Measurements from ENCODE around the gene PBX3.
"Not testable (repeated sequence)": the region's sequence is repeated elsewhere in the genome, so short reads cannot be mapped to it uniquely, and the experiment has no call there.

Gene PBX3

DNA sequence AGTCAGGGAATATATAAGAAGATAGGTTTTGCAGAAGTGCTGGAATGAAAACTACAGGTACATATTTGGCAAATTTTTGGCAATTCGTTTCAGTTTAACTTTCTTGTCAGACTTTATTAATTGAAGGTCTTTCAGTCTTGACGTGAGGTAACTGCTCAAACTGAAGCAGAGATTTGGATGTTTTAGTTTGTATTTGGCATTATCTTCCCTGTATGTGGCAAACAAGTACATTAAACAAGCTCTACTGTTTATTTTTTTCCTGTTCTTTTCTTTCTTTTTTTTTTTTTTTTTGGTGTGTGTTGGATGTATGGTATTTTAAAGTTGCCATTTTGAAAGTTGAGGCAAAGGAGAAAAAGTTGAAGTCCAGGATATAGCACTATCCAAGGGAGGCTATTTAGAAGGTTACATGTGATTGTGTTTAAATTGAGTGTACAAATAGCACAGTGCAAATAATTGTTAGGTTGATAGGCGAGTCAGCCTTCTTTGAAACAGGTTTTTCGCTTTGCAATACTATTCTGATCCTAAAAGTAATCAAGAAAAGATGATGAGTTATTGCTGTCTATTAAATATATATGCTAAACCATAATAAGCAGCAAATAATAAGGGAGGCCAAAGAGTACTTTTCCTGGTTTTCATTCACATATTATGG lies 2.2 kb downstream of the PBX3 start:
- no peak for DNase-seq (ENCODE audit: low read depth in 2 of 2)

DNA sequence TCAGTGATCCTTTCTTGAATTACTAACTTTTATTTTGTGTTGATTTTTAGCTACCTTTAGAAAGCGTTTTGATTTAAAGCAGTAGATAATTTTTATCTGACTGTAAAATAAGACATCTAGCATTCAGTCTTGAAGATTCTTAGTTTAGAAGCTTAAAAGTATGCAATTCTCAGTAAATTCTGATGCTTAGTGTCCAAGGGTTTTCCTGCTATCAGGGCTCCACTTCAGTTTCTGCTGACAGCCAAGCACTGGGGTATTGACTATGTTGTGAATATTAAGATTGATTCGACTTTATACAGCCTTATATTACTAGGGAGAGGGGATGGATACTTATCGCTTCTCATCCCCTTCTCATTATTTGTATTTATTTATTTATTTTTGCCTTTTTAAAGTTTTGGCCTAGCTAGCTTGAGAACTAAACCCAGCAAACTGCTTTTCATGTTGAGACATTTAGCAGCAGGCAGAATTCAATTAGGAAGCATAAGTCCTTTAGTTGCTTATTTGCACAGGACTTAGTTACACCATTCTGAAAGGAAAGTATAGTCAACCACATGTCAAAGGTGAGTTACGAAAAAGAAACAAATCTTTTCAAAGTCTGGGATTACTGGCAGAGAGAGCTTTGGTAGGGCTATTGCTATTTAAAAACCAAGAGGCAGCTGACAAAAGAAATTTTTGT lies 2.9 kb downstream of the PBX3 start:
- DNase-seq (ENCODE audit: low read depth in 2 of 2), result no peak

- DNase-seq (ENCODE audit: low read depth in 2 of 2), result no peak
Measured at GRCh38 chr9:125750627-125751011, 3.4 kb downstream of the PBX3 start.

DNA sequence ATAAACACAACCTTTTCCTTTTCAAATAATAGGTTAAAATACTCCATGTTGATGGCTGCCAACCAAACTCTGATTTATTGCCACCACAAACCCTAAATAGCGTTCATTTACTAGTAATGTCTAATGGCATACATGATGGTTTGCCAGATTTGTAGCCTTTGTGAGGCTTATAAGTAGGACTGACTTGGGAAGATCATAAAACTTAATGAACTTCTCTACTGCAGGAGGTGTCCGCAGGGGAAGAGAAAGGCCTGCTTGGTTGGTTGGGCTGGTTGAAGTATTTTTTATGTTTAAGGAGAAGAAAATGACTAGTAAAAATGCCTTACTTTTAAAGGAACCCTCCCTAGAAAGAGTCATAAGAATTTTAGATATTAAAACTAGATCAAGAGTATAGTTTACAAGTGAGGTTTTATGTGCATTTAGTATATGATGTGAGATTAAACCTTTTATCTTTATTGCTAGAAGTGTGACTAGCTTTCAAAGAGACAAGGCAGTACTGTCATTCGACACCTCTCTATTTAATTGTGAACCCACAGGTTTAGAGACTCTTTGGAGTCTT lies 5.0 kb downstream of the PBX3 start:
- no peak for DNase-seq (ENCODE audit: low read depth in 2 of 2)

- no peak for DNase-seq (ENCODE audit: low read depth in 2 of 2)
Measured at GRCh38 chr9:125754096-125754495, 6.9 kb downstream of the PBX3 start.

DNA sequence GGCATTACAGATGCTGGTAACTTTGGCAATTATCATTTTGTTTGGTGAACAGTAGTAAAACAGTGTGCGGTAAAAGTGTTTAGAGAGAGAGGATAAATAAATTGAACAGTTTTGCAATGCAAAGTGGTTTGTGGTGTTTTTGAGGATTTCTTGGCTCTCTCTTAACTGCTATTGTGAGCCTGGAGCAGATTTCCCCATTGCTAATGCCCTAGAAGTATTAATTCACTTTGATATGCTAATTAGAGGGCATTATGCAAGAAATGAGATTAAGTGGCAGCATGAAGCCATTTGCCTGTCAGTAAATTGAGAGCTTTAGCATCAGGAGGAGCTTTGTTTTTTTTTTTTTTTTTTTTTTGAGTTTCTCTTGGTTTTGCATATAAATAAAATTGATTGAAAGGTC lies 8.2 kb downstream of the PBX3 start:
- DNase-seq (ENCODE audit: low read depth in 2 of 2), result no peak

- no peak for DNase-seq (ENCODE audit: low read depth in 2 of 2)
Measured at GRCh38 chr9:125756518-125756917, 9.3 kb downstream of the PBX3 start.

DNA sequence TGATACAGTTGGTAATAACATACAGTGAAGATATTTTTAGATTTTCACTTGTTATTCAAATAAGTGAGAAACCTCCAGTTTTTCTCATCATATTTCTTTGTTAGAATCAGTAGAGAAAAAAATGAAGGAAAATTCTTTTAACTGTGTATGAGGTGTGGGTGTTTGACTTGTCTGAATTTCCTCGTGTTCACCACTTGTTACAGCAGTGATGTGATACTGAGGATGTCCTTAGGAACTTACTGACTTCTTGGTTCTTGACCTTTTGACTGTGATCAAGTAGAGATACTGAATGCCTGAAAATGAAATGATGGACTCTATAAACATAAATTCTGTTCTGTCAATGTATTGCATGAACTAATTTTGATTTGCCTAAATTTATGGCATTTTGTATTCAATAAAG lies 10.7 kb downstream of the PBX3 start:
- DNase-seq (ENCODE audit: low read depth in 2 of 2), result no peak

GRCh38 chr9:125758986-125759763 lies 12.0 kb downstream of the PBX3 start:
- no peak for DNase-seq (ENCODE audit: low read depth in 2 of 2)

DNA sequence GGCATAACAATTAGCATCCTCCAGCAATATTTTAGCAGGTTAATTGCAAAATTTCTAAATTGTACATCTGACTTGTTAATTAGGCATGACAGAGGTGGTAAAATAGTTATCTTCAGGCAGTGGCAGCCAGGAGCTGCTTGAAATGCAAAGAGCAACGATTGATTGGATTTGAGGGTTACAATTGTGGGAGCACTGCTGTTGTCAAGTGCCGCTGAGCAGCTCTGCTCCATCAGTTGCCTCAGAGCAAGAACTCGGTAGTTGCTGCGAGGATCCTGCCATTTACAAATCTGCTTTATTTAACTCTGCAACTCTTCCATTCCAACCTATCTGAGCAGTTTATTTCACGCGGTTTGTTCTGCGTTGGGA lies 12.6 kb downstream of the PBX3 start:
- DNase-seq (ENCODE audit: low read depth in 2 of 2), result no peak

DNA sequence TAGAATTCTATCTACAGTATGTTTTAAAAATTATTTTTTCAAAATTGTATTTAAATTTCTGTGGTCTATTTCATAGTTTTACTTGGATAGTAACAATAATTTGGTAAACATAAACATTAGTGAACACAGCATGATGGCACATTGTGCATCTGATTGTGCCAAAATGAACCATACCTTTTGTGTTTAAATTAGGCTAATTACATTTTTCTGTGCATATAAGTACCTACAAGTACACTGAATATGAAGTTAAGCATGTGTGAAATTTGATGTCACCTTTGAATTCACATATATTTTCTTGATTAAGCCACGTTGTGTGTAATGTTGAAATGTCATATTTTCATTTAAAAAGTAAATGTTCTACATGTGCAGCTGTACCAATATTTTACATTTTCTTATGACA lies 13.4 kb downstream of the PBX3 start:
- DNase-seq (ENCODE audit: low read depth in 2 of 2), result no peak

DNA sequence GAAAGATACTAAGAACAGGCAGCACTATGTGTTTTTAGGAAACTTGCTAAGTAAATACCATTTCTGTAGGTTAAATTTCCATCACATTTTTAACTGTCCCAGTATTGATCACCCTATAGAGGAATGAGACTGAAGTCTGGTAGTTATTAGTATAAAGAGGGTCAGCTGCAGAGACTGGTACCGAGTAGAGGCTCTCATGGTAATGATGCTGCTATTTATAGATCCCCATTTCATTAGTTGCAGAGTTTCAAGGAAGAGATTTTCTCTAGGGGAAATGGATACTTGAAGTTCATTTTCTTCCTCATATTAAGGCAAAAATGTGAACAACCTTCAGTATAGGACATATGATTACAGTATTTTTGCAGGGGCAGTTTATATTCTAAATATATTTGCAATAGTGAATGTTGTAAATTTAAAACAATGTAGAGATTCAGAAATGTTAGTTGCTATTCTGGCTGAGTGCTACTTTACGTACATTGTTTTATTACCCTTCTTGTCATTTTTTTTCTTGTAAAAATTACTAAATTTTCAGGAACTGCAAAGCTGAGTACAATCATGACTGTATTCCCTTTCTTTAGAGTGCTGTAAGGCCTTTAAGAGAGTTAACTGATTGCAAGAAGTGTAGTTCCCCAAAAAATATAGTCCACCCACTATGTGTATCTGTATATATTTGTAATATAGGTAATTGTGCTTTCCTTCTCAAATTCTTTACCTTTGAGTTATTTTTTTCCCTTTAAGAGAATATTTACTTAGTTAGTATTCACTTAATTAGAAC lies 14.7 kb downstream of the PBX3 start:
- DNase-seq (ENCODE audit: low read depth in 2 of 2), result no peak

DNA sequence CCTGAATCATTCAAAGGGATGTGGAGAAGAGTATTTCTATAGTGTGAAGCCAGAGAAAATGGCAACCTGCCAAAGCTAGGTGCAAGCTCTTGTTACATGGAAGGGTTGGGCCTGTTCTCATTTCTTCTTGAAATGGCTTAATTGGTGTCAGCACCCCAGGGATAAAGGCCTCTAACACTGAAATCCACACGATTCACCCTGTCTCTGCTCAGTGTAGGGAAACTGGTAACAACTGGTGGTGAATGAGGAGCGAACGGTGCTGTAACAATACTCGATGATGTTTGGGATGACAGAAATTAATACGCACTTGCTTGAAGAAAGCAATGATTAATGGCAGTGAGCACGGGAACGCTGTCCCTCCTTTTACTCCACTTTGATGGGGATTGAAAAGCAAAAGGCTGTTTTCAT lies 16.2 kb downstream of the PBX3 start:
- no peak for DNase-seq (ENCODE audit: low read depth in 2 of 2)

- DNase-seq (ENCODE audit: low read depth in 2 of 2), result no peak
Measured at GRCh38 chr9:125764198-125764597, 17.0 kb downstream of the PBX3 start.

- no peak for DNase-seq (ENCODE audit: low read depth in 2 of 2)
Measured at GRCh38 chr9:125766468-125767221, 19.5 kb downstream of the PBX3 start.

DNA sequence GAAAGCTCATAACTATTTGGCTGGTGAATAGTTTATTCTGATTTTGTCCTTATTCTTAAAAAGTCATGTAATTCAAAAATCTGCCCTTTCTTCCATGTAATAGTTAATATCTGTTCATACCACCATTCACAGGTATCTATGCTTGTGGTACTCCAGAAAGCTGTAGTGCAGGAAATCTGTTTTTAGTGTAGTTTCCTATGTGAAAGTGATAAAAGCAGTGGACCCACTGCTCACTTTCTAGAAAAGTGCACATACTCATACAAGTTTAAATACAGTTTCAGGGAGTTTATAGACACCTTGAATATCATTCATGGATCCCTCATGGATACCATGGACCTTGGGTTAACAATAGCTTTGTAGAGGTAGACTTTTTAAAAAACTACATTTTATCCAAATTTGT lies 20.2 kb downstream of the PBX3 start:
- no peak for DNase-seq (ENCODE audit: low read depth in 2 of 2)

- no peak for DNase-seq (ENCODE audit: low read depth in 2 of 2)
Measured at GRCh38 chr9:125768803-125769202, 21.6 kb downstream of the PBX3 start.

- no peak for DNase-seq (ENCODE audit: low read depth in 2 of 2)
Measured at GRCh38 chr9:125771037-125771436, 23.9 kb downstream of the PBX3 start.

GRCh38 chr9:125772740-125773139 lies 25.6 kb downstream of the PBX3 start:
- no peak for DNase-seq (ENCODE audit: low read depth in 2 of 2)

- DNase-seq (ENCODE audit: low read depth in 2 of 2), result no peak
Measured at GRCh38 chr9:125774106-125774505, 26.9 kb downstream of the PBX3 start.

- not testable (repeated sequence) for DNase-seq (ENCODE audit: low read depth in 2 of 2)
Measured at GRCh38 chr9:125776789-125777188, 29.6 kb downstream of the PBX3 start.

Data from stimulated activated CD4-positive, alpha-beta T cell treated with anti-CD3 and anti-CD28 coated beads, Interleukin-12 subunit alpha, Interleukin-12 subunit beta, amount 100 ng/mL, for 24 hours (primary cell).